Vagina (tissue), 2 donors: ENCODE results near the gene TMTC2. TPM values are rescaled to one million over a fixed set of nuclear protein-coding genes. Genes with fewer than 3 reads are reported as not detected.

Experiments used
- DNase-seq, 2 donors: peaks; one replicate each; pipeline ENCODE4 v3.0.0-alpha.2; 2017; ENCODE audit errors: extremely low spot score in 2 of 2
- H3K27ac ChIP-seq: fragments of 200-600 bp; sonication (generic); one replicate; pipeline ENCODE4 v1.5.1; 2019
- H3K27me3 ChIP-seq: fragments of 200-600 bp; sonication (generic); one replicate; pipeline ENCODE4 v1.5.1; 2019
- H3K36me3 ChIP-seq, 2 donors: fragments of 200-600 bp; sonication (generic); one replicate each; pipeline ENCODE4 v1.5.1; 2017 to 2019
- H3K4me1 ChIP-seq: fragments of 200-600 bp; sonication (generic); one replicate; pipeline ENCODE4 v1.5.1; 2019
- H3K4me3 ChIP-seq, 2 donors: fragments of 200-600 bp; sonication (generic); 1 replicate in 1 of 2; 2 replicates in 1 of 2; pipeline ENCODE4 v1.5.1; 2016 to 2019
- H3K9me3 ChIP-seq: fragments of 200-600 bp; sonication (generic); one replicate; pipeline ENCODE4 v1.5.1; 2019
- POLR2A ChIP-seq, 2 donors: fragments of 450-650 bp; IDR thresholded peaks; one replicate each; pipeline ENCODE4 v1.6.1; 2017; ENCODE audit warnings: antibody characterized with exemption in 2 of 2, mild to moderate bottlenecking in 2 of 2, moderate library complexity in 2 of 2
- POLR2AphosphoS5 ChIP-seq, 2 donors: sonication (generic); formaldehyde crosslinking; IDR thresholded peaks; one replicate each; pipeline ENCODE4 v1.9.0; 2017; ENCODE audit warnings: antibody characterized with exemption in 2 of 2, mild to moderate bottlenecking in 2 of 2, low read depth in 1 of 2; ENCODE audit not compliant: insufficient read depth in 1 of 2
- intact Hi-C: fragments of 100-400 bp; cut with DNase I; formaldehyde crosslinking; loops from one replicate; pipeline ENCODE4 v1.15.1; 2023
- total RNA-seq: library from RNA; depleted of rRNA; stranded (reverse); fragments of >200 nt; gene quantifications from one replicate; pipeline ENCODE4 v1.2.3, GENCODE V29; 2016
- TF ChIP-seq, protein P1 (sequence below), 3 experiments: fragments of 450-650 bp in 2 of 3; fragments of 200-600 bp in 1 of 3; sonication (generic) in 1 of 3; IDR thresholded peaks; one replicate each; pipeline ENCODE4 v1.5.1; 2017 to 2019; ENCODE audit warnings: antibody characterized with exemption in 3 of 3, mild to moderate bottlenecking in 2 of 3, moderate library complexity in 2 of 3

The TMTC2 gene
- total RNA-seq, 1 donor from 2014 or later, result 15.5 TPM

DNA sequence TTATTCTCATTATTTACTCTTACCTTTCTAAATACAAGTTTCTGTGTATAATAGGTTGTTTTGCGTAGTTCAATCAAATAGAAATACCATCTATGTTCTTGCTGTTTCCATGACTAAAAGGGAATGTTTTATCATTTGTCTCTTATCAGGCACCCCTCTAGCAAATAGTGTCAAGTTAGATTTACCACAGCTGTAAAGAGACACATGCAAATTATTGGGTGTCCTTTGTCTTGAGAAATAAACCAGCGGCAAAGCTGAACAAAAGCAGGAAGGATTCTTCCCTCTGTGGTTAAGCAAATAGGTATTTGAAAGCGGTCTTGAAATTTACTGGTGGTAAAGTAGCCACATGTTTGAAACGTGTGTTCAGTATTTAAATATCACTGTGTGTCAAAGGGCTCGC lies 405.9 kb downstream of the TMTC2 start:
- TF ChIP-seq POLR2AphosphoS5 (IDR thresholded peaks at IDR 0.05; ENCODE audit: insufficient read depth in 1 of 2, low read depth in 1 of 2) (no peak), POLR2A (IDR thresholded peaks at IDR 0.05) (no peak)
- TF ChIP-seq, protein P1, sequence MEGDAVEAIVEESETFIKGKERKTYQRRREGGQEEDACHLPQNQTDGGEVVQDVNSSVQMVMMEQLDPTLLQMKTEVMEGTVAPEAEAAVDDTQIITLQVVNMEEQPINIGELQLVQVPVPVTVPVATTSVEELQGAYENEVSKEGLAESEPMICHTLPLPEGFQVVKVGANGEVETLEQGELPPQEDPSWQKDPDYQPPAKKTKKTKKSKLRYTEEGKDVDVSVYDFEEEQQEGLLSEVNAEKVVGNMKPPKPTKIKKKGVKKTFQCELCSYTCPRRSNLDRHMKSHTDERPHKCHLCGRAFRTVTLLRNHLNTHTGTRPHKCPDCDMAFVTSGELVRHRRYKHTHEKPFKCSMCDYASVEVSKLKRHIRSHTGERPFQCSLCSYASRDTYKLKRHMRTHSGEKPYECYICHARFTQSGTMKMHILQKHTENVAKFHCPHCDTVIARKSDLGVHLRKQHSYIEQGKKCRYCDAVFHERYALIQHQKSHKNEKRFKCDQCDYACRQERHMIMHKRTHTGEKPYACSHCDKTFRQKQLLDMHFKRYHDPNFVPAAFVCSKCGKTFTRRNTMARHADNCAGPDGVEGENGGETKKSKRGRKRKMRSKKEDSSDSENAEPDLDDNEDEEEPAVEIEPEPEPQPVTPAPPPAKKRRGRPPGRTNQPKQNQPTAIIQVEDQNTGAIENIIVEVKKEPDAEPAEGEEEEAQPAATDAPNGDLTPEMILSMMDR (IDR thresholded peaks at IDR 0.05), result no peak
- DNase-seq, result no peak
- no peak overlapping the region for H3K27ac ChIP-seq
- no peak overlapping the region for H3K4me3 ChIP-seq
- H3K27me3 ChIP-seq, result no peaks in the 10 kb centered on the region
- no peaks in the 10 kb centered on the region for H3K36me3 ChIP-seq
- H3K4me1 ChIP-seq, result no peaks in the 10 kb centered on the region
- intact Hi-C loops, result no loop called here
- no peaks in the 10 kb centered on the region for H3K9me3 ChIP-seq

DNA sequence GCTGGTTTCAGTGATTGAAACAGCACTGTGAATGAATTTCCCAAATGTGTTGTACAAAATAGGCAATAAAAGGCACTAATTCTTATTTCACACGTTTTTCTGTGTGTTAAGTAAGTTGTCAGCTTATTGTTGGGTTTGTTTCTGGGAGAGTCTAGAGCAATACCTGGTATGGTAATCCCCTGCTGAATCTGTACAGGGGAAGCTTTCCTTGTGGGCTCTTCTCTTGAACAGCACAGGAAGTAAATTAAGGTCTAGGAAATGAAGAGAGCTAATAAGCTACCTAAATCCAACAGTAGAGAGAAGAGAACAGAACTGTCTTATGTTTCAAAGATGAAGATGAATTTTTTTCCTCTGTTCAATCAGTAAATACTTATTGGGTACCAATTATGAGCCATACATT lies 406.7 kb downstream of the TMTC2 start:
- intact Hi-C loops, result no loop called here
- Histone ChIP-seq H3K4me3 (no peak overlapping the region), H3K36me3 (no peaks in the 10 kb centered on the region), H3K9me3 (no peaks in the 10 kb centered on the region), H3K27ac (no peak overlapping the region), H3K27me3 (no peaks in the 10 kb centered on the region), H3K4me1 (no peaks in the 10 kb centered on the region)
- TF ChIP-seq POLR2A (IDR thresholded peaks at IDR 0.05) (no peak), POLR2AphosphoS5 (IDR thresholded peaks at IDR 0.05; ENCODE audit: insufficient read depth in 1 of 2, low read depth in 1 of 2) (no peak)
- DNase-seq, result no peak

DNA sequence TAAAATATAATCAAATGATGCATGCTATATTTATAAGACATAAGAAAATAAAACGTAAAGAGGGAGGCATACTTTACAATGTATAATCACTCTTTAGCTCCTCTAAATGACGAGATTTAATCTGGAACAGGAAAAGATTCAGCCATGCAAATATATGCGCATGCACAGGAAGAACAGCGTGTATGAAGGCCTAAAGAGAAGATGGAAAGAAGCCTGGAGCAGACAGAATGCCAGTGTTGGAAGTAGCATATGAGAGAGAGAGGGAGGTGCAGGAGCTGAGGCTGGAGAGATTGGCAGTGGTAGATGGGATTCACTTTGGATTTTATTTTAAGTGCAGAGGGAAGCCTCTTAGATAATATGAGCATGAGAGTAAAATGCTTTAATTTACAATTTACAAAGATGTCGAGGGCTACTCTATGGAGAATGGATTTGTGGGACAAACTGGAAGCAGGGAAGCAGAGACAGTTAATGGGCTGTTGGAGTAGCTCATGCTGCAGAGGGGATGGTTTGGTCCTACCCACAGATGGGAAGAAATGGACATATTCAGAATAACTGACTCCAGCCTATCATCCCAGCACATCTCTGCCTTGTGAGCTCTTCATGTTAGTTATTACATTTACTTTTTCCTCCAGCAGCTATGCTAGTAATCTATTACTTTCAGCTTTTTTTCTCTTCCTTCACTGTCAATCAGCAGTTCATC lies 411.1 kb downstream of the TMTC2 start:
- Histone ChIP-seq H3K36me3 (no peaks in the 10 kb centered on the region), H3K4me1 (no peaks in the 10 kb centered on the region), H3K27ac (no peak overlapping the region), H3K9me3 (no peaks in the 10 kb centered on the region), H3K27me3 (no peaks in the 10 kb centered on the region), H3K4me3 (no peak overlapping the region)
- TF ChIP-seq POLR2AphosphoS5 (IDR thresholded peaks at IDR 0.05; ENCODE audit: insufficient read depth in 1 of 2, low read depth in 1 of 2), result no peak
- TF ChIP-seq, protein P1 (IDR thresholded peaks at IDR 0.05), result no peak
- no peak for TF ChIP-seq POLR2A (IDR thresholded peaks at IDR 0.05)
- intact Hi-C loops, result no loop called here
- no peak for DNase-seq

DNA sequence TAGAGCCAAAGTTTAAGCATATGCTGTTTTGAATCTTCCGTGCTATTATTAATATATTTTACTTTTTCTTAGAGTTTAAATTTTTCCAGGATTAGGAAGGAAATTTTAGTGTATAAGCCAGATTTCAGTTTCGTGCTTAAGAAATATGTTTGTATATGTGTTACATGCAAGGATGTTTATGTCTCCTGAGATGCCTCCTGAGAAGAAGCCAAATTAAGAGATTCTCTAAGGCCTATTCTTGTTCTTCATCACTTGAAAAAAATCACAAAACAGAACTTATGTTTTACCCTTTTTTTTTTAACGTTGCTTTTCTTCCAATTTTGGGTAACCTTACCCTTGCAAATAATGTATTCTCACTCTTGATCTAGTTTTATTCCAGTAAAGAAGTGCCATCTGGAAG lies 412.7 kb downstream of the TMTC2 start:
- H3K9me3 ChIP-seq, result no peaks in the 10 kb centered on the region
- H3K36me3 ChIP-seq, result no peaks in the 10 kb centered on the region
- intact Hi-C loops, result no loop called here
- DNase-seq, result no peak
- H3K27me3 ChIP-seq, result no peaks in the 10 kb centered on the region
- H3K4me3 ChIP-seq, result no peak overlapping the region
- no peaks in the 10 kb centered on the region for H3K4me1 ChIP-seq
- TF ChIP-seq POLR2A (IDR thresholded peaks at IDR 0.05) (no peak), POLR2AphosphoS5 (IDR thresholded peaks at IDR 0.05; ENCODE audit: insufficient read depth in 1 of 2, low read depth in 1 of 2) (no peak)
- TF ChIP-seq, protein P1 (IDR thresholded peaks at IDR 0.05), result no peak
- no peak overlapping the region for H3K27ac ChIP-seq

DNA sequence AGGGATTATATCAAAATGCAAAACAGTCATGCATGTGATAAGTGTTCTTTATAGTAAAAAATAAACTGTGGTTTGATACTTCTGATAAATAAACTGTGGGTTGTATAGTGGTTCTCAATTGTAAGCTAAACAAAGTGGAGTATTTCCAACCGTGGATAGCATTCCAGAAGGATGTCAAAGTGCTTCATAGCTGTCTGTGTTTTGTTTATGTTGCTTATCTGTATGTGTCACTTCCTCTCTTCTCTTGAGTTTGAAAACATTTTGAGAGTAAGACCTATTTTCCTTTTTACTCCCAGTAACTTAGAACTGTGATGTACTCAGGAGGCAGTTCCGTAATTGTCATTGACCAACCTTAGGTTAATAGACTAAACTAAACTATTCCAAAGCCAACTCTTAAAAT lies 415.8 kb downstream of the TMTC2 start:
- no peak overlapping the region for H3K27ac ChIP-seq
- TF ChIP-seq, protein P1 (IDR thresholded peaks at IDR 0.05), result no peak
- TF ChIP-seq POLR2A (IDR thresholded peaks at IDR 0.05), result no peak
- no peaks in the 10 kb centered on the region for H3K27me3 ChIP-seq
- intact Hi-C loops, result no loop called here
- H3K9me3 ChIP-seq, result no peaks in the 10 kb centered on the region
- H3K4me3 ChIP-seq, result no peak overlapping the region
- H3K4me1 ChIP-seq, result no peaks in the 10 kb centered on the region
- no peak for DNase-seq
- no peaks in the 10 kb centered on the region for H3K36me3 ChIP-seq
